Daoy (cell line): ENCODE data around the gene HEBP2. TPM values are rescaled to one million over a fixed set of nuclear protein-coding genes. Genes with fewer than 3 reads are reported as not detected.
A peak's percentile ranks its signal among the peaks of the same experiment; 100 is the strongest.
"Not testable (repeated sequence)": the region's sequence is repeated elsewhere in the genome, so short reads cannot be mapped to it uniquely, and the experiment has no call there.

ENCODE experiments used
- DNase-seq: peaks from one replicate; pipeline ENCODE4 v3.0.0-alpha.2; 2015; ENCODE audit warnings: low read depth
- total RNA-seq: library from RNA; depleted of rRNA; stranded (reverse); fragments of >200 nt; shearing (Covaris generic); gene quantifications from 2 replicates; pipeline ENCODE4 v1.2.3, GENCODE V29; 2014; rRNA removed

Gene HEBP2, protein sequence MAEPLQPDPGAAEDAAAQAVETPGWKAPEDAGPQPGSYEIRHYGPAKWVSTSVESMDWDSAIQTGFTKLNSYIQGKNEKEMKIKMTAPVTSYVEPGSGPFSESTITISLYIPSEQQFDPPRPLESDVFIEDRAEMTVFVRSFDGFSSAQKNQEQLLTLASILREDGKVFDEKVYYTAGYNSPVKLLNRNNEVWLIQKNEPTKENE
- total RNA-seq = 39.2 and 41.6 TPM in 2 replicates

DNA sequence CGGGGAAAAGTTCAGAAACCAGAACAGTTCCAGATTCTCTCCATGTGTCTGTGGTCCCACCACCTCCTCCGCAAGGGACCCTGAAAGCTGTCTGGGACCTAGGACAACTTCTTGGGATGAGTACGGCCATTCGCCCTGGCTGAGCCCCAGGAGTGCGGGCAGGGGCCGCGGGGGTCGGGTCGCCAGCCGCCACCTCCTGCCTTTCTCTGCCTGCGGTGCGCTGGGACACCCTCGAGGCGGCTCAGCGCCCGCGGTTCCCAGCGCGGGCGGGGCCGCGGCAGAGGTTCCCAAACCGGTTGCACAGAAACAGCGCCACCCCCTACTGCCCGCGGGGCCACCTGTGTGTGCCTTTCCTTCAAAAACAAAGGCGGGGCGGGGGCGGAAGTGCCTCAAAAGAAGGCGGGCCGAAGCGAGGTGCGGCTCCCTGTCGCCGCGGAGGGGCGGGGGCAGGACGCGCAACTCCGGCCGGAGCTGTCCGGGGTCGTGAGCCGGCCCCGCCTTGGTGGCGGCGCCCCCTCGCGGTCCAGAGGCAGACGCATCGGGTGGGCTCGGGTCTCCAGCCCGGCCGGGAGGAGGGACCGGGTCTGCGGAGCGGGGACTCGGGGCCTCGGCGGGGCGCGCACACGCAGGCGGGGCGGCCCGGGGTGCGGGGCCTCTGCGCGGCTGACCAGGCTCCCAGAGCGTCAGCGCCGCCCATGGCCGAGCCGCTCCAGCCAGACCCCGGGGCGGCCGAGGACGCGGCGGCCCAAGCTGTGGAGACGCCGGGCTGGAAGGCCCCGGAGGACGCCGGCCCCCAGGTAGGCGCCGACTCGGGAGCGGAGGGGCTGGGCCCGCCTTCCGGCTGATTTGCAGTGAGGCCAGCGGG lies at the start of gene HEBP2:
TSS of gene HEBP2 (plus strand) at position 423 of the 865 bp plus-strand sequence. CDS start at position 696, 273 bp downstream.
- peak; percentile 95 for DNase-seq

DNA sequence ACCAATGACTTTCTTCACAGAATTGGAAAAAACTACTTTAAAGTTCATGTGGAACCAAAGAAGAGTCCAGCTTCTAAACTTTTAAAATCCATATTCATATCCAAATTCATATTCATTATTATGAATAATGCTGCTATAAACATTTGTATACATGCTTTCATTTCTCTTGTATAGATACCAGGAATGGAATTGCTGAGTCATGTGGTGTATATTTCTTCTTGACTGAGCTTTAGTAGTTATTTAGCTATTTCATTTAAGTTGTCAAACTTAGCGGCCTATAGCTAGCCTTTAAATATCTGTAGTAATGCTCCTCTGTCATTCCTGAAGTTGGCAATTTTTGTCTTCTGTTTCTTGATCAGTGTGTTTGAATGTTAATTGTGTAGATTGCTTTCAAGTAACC lies 46.1 kb upstream of the HEBP2 start:
- no peak for DNase-seq

DNA sequence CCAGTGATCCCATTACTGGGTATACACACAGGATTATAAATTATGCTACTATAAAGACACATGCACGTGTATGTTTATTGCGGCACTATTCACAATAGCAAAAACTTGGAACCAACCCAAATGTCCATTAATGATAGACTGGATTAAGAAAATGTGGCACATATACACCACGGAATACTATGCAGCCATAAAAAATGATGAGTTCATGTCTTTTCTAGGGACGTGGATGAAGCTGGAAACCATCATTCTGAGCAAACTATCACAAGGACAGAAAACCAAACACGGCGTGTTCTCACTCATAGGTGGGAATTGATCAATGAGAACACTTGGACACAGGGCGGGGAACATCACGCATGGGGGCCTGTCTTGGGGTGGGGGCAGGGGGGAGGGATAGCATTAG lies 35.3 kb upstream of the HEBP2 start:
- DNase-seq = not testable (repeated sequence)

DNA sequence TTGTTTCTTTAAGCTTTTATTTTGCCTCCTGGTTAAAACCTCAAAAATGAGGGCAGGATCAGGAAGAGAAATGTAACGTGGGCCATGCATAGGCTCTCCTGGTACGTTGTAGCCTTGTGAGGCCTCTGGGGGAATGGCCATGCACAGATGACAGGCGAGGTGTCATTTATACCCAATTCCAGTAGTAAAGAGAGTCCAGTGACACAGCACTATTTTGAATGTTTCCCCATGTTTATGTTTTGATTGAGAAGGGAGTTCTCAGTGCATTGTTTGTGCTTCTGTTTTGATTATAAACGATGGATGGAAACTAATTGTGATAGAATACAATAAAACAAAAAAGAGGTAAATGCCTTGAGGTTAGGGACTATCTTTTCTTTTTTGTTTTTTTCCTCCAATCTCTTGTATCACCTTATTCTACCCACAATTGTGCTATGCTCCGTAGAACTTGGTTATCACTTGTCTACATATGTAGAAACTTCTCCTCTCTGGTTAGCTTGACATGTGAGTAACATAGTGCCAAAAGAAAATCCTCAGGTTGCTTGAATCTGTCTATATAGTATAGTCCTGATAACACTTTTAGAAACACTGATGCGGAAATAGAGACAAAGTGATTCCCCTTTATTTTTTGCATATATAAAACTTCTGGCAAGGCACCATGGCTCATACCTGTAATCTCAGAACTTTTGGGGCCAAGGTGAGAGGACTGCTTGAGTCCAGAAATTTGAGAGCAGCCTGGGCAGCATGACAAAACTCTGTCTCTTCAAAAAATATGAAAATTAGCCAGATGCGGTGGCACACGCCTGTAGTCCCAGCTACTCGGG lies 33.2 kb upstream of the HEBP2 start:
- DNase-seq = no peak

DNA sequence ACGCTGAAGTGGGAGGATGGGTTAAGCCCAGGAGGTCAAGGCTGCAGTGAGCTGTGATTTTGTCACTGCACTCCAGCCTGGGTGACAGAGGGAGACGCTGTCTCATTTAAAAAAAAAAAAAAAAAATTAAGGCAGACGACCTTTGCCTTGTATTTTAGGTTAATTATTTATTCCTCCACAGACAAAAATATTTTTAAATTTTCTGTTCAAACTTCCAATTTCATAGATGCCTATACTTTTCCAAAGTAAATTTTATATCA lies 32.6 kb upstream of the HEBP2 start:
- DNase-seq = no peak

DNA sequence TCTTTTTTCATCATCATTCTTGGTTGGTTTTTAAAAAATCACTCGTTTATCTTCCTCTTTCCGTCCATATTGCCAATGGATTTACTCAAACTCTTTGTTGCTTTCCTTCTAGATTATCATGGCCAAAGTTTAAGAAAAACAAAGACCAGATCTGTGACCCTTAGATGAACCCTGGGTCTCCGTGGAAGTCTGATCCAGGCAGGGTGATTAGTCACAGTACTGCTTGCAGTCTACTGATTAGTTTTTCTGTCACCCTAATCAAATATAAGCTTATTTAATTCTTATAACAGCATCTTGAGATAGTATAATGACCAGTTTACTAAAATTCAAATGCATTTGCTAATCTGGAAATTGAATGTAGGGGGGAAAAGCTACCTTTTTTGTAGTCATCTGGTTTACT lies 32.3 kb upstream of the HEBP2 start:
- DNase-seq = peak; percentile 36

DNA sequence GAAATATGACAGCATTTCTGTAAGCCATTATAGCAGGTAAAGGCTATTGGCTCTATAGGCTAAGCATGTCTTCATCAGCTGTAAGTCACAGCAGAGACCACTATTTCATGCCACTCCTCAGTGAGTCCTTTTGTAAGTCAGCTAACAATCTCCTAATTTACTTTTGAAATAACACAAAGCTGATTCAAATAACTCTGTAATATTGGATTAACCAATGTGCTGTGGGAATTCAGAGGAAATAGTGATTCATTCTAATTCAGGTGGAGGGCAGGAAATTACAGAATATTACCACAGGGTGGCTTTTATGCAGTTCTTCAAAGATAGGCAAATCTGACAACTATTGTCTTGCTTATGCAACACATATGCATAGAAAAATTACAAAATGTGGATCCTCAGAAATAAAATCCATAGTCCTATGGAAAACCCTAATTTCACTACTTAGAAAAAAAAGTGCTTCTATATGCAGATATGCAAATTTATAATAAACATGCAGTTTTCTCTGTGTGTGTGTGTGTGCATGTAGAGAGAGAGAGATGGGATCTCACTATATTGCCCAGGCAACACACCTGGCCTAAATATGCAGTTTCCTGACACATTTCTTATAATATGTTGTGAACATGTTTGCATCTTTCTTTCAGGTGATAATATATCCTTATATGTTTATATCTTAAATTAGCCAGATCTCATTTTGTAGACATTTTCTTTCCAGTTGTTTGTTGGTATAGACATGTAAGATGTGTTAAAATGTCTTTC lies 31.1 kb upstream of the HEBP2 start:
- peak; percentile 10 for DNase-seq

DNA sequence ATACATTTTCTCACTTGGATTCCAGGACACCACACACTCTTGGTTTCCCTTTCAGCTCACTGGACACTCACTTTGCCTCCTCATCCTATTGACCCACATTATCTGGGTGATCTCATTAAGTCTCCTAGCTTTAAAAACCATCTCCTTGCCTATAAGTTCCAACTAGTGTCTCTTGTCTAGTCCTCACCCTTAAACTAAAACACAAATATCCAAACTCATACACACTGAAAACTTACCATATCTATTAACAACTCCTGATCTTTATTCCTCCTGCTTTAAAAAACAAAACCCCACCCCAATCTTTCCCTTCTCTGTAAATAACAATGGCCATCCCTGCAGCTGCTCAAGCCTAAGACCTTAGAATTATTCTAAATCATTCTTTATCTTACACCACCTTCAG lies 29.8 kb upstream of the HEBP2 start:
- no peak for DNase-seq

DNA sequence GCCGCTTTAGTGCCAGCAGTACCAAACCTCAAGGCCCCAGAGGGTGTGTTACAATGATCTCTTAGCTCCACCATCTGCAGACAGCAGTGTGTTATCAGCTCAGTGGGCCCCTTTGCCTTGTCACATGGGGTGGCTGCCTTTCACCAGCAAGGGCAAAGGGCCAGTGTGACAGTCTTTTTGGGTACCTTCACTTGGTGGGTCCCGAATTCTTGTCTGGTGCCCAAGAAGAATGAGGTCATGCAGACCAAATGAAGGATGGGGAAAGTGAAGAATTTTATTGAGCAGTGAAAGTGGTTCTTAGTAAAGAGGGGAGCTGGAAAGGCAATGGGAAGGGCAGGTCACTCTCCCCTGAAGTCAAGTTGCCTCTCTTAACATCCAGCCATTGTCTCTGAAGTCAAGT lies 29.2 kb upstream of the HEBP2 start:
- no peak for DNase-seq

DNA sequence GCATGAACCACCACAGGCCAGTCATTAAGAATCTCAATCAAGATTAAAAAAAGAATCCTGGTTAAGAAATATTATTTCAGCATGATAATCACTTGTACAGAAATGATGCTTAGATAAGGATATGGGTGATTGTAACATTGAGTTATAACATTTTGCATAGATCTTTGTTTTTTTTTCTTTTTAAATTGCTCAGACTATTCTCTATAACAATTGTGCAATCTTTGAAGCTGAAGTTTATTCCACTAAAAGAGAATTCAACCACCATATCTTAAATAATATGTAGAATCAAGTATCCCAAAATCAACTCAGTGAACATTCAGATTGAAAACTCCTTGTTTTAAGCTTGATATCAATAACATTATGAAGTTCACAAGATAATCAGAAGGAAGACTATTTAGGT lies 27.0 kb upstream of the HEBP2 start:
- no peak for DNase-seq

DNA sequence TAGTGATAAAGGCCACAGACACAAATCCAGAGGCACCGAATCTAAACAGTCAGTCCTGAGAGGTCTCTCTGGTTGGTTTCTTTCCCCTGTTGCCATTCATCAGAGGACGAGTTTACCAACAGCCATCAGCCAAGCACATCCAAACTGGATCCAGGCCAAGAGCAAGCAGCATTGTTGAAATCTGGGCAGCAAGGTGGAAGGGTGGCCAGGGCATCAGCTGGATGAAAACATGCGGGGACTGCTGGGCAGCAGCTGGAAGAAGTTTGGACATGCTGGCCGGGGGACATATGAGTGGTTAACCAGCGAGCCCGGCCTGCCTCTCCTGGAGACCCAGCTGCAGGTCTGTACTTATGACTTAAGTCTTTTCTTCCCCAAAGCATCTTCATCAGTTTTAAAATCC lies 26.2 kb upstream of the HEBP2 start, which contains the start of gene SMIM28:
TSS of gene SMIM28 (plus strand) at position 62 of the 400 bp plus-strand sequence. CDS start at position 230, 168 bp downstream.
- DNase-seq = no peak

DNA sequence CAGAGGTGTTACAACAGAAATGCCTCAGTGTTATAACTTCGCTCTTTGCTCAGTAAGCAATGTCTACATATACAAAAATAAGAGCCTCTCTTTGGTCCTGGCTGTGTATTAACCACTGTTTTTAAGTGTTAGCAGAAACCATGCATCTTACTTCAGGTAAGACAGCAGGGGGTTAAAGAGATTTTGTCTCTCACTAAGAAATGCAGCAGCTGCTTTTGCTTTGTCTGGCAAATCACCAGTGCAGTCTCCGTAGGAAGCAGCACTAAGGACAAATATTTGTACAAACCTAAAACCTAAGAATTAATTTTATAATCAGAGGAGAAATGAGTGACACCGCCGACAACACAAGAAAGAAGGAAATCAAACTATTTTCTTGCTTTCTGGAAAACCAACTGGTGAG lies 25.6 kb upstream of the HEBP2 start:
- no peak for DNase-seq

DNA sequence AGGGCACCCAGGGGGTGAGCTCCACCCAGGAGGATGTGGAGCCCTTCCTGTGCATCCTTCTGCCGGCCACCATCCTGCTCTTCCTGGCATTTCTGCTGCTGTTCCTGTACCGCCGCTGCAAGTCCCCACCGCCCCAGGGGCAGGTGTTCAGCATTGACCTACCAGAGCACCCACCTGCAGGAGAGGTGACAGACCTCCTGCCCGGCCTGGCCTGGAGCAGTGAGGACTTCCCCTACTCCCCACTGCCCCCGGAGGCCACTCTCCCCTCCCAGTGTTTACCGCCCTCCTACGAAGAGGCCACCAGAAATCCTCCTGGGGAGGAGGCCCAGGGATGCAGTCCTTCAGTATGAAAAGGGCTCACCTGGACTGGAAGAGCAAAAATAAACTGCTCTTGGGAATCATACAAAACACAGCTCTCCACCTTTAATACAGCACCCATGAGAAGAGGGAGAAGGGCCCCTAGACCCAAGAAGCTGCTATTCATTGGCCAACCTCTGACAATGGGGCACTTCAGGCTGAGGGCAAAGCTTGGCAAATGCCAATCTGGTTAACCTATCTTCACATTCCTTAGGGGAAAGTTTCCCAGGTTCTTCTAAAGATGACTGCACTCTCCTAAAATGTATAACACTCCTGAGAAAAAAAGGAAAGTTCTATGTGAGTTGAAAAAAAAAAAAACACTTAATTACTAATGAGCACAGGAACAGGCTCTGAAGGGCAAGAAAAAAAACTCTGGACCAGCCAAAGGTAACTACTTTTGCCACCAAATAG lies 21.3 kb upstream of the HEBP2 start:
- no peak for DNase-seq

DNA sequence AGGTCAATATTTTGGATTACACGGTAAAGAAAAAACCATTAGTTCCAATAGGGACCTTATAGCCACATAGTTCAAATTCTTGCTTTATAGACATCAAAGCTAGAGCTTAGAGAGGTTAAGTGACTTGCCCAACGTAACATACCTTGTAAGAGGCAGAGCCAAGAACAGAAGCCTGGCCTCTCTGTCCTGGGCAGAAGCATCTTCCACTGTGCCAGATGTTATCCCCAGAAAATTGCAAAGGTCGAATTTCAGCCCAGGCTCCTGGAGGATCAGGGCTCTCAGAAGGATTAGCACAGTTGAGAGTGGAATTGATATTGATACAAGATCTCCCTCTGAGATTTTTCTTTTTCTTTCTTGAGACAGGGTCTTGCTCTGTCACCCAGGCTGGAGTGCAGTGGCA lies 20.2 kb upstream of the HEBP2 start:
- no peak for DNase-seq

DNA sequence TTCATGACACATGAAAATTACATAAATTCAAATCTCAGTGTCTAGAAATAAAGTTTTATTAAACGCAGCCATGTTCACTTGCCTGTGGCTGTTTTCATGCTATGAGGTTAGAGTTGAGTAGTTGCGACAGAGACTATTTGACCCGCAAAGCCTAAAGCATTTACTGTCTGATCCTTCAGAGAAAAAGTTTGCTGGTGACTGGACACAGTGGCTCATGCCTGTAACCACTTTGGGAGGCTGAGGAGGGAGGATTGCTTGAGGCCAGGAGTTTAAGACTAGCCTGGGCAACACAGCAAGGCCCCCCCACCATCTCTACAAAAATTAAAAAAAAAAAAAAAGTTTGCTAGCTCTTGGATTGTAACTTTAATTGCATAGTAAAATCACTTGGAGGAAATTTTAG lies 17.1 kb upstream of the HEBP2 start:
- DNase-seq = no peak

DNA sequence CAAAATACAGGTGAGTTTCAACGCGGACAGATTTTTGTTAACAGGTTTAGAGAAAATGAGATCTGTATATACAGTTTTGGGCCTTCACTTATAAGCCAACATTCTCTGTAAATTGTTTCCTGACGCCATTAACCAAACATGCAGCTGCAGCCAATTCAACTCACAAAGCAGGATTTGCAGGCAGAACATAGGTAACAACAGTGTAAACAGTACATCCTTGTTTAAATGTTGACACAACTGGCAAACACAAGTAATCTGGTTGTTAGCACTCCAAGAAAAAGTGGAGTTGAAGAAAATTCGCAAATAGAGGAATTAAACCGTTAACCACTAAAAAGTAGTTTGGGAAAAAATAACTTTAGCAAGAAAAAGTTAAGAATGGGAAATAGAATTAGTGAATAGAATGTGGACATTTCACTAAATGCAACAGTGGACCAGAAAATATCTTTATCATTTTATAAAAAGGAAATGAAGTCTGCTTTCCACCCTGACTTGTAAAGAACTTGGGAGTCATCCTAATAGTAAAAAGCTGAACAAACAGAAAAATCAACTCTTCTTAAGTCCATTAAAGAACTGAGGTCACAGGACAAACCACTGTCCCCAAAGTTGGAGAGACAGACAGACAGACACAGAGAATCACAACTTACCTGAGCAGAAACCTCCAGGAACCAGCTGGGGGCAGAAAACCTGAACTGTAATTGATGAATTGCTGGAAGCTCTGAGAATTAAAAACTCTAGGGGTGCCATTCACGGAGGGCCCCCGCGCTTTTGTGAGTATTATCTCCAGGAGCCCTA lies 16.2 kb upstream of the HEBP2 start:
- DNase-seq = no peak

DNA sequence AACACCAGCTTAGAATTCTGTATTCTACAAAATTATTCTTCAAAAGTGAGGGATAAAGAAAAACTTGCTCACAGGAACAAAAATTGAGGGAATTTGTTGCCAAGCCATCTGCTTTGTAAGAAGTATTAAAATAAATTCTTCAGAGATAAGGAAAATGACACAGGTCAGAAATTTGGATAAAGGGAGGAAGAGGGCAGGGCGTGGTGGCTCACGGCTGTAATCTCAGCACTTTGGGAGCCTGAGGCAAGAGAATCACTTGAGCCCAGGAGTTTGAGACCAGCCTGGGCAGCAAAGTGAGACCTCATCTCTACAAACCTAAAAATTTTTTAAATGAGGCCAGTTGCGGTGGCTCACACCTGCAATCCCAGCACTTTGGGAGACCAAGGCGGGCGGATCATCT lies 14.5 kb upstream of the HEBP2 start:
- DNase-seq = no peak

DNA sequence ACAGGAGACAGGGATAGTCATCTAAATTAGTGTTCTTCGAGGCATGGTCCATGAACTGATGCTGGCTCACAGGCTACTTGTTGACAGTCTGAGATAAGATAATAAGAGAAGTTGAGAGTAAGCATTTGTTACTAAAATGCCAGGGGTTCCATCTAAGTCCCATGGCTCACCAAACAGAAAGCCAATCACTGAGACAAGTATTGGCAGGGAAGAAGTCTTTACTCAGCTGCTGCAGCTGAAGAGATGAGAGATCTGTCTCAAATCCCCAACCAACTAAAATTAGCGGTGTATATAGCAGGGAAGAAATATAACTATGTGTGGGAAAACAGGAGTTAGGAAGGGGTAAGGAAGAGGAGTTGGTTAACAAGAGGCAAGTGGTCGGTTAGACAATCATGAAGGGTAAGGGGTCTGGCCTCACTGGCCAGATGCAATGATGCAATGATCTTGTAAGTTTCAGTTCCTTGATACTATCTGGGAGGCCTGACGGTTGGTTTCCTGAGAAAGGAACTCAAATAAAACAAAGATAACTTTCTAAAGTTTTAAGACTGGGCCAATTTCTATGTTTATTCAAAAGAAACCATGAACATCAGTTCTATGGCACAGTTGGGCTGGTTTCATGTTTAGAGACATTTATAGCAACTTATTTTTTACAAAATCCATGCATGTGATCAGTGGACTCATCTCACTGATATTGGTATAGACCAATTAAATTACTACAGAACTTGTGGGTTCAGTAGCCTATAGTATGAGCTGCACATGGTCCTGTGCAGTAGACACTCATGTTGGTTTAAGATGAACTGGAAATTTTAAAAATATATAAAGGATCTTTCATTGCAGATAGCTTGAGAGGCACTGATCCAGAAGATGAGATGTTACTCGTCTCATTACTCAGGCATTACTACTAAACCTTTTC lies 9.9 kb upstream of the HEBP2 start:
- no peak for DNase-seq

DNA sequence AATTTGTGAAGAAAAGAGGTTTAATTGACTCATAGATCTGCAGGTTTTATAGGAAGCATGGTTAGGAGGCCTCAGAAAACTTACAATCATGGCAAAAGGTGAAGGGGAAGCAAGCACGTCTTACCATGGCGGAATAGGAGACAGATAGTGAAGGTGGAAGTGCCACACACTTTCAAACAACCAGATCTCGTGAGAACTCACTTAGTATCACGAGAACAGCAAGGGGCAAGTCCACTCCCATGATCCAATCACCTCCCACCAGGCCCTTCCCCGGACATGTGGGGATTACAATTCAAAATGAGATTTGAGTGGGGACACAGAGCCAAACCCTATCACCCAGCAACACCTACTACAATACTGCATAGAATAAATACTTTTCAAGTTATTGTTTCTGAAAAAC lies 7.3 kb upstream of the HEBP2 start:
- DNase-seq = no peak
